CD4-positive, alpha-beta T cell treated with Interleukin-12 subunit alpha and Interleukin-12 subunit beta, for 1 hour (primary cell): Measurements from ENCODE around the gene OTOP3.

Experiments used
- DNase-seq: peaks from one replicate; pipeline ENCODE4 v3.0.0-alpha.2; 2020

The OTOP3 gene

GRCh38 chr17:74990581-74991105, 54.9 kb downstream of the OTOP3 start:
- no peak for DNase-seq

- no peak for DNase-seq
These were observed 56.5 kb downstream of the OTOP3 start for GRCh38 chr17:74992223-74992622.

- no peak for DNase-seq
These were observed 58.7 kb downstream of the OTOP3 start for GRCh38 chr17:74994440-74994839.

- no peak for DNase-seq
These were observed 60.1 kb downstream of the OTOP3 start for GRCh38 chr17:74995847-74996246.

- no peak for DNase-seq
These were observed 63.1 kb downstream of the OTOP3 start for GRCh38 chr17:74998783-74999182.

GRCh38 chr17:74999523-74999922, 63.8 kb downstream of the OTOP3 start:
- DNase-seq = no peak
